ENCODE measurements around the gene SLC22A3.

DNA sequence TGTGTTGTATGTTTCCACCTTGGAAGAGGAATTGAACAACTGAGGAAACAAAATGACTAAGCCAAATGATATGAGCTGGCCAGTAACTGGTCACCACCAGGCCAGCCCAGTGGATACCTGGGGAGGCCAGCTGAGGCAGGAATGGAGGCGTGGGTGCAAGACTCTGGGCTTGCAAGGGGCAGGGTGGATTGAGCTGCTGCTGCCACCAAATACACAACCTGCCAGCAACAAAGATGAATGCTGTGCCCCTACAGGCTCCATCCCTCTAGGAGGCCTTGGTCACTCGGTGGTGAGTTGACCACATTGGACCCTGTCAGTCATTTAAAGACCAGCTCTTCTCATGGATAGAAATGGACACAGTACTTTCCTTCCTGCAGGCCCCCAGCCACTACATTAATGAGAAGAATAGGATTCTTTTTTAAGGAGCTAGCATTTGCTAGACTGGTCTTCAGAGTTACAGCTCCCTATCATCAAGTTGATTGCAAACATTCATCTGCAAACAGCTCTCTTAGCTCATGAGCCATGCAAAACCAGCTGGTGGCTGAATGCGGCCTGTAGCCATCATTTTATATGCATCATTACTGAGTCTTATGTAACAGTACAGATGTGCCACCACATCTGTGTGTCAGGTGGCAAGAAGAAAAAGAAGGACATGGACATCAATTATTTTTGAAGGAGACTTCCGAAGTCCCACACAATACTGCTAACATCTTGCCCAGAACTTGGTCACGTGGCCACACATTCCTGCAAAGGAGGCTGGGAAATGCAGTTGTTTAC is 26.3 kb upstream of the SLC22A3 start:
- TF ChIP-seq, protein P1, sequence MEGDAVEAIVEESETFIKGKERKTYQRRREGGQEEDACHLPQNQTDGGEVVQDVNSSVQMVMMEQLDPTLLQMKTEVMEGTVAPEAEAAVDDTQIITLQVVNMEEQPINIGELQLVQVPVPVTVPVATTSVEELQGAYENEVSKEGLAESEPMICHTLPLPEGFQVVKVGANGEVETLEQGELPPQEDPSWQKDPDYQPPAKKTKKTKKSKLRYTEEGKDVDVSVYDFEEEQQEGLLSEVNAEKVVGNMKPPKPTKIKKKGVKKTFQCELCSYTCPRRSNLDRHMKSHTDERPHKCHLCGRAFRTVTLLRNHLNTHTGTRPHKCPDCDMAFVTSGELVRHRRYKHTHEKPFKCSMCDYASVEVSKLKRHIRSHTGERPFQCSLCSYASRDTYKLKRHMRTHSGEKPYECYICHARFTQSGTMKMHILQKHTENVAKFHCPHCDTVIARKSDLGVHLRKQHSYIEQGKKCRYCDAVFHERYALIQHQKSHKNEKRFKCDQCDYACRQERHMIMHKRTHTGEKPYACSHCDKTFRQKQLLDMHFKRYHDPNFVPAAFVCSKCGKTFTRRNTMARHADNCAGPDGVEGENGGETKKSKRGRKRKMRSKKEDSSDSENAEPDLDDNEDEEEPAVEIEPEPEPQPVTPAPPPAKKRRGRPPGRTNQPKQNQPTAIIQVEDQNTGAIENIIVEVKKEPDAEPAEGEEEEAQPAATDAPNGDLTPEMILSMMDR (IDR thresholded peaks at IDR 0.05; ENCODE audit: low read depth, low read length): no peak
- TF ChIP-seq MYC (IDR thresholded peaks at IDR 0.05; ENCODE audit: low read depth, low read length) (no peak), POLR2A (IDR thresholded peaks at IDR 0.05; ENCODE audit: extremely low read depth, insufficient read length) (no peak)
- TF ChIP-seq, protein P2, sequence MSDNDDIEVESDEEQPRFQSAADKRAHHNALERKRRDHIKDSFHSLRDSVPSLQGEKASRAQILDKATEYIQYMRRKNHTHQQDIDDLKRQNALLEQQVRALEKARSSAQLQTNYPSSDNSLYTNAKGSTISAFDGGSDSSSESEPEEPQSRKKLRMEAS (IDR thresholded peaks at IDR 0.05; ENCODE audit: low read depth, low read length): no peak

All from NB4 (cell line).